Neural crest cell (in vitro differentiated cells): ENCODE measurements around the gene FMNL1. TPM values are rescaled to one million over a fixed set of nuclear protein-coding genes. Genes with fewer than 3 reads are reported as not detected.
"Not testable (repeated sequence)": the region's sequence is repeated elsewhere in the genome, so short reads cannot be mapped to it uniquely, and the experiment has no call there.

ENCODE experiments used
- DNase-seq: peaks from one replicate; pipeline ENCODE4 v3.0.0; 2021; ENCODE audit warnings: low read depth, mixed read lengths, low spot score
- H3K27ac Mint-ChIP-seq: one replicate; pipeline ENCODE4 v1.8.0; 2021; ENCODE audit warnings: mild to moderate bottlenecking, mixed read lengths; ENCODE audit not compliant: unreplicated experiment
- H3K27me3 Mint-ChIP-seq: 2 replicates; pipeline ENCODE4 v1.8.0; 2021; ENCODE audit warnings: low read depth, mild to moderate bottlenecking, mixed read lengths
- H3K36me3 Mint-ChIP-seq: 2 replicates; pipeline ENCODE4 v1.8.0; 2021; ENCODE audit warnings: low read depth, mild to moderate bottlenecking, mixed read lengths
- H3K4me1 Mint-ChIP-seq: 2 replicates; pipeline ENCODE4 v1.8.0; 2021; ENCODE audit warnings: mixed read lengths
- H3K4me3 Mint-ChIP-seq: one replicate; pipeline ENCODE4 v1.8.0; 2021; ENCODE audit warnings: mild to moderate bottlenecking, mixed read lengths
- H3K9me3 Mint-ChIP-seq: 2 replicates; pipeline ENCODE4 v1.8.0; 2021; ENCODE audit warnings: mixed read lengths
- CTCF ChIP-seq: fragments of 200-600 bp; sonication (generic); conservative IDR thresholded peaks from 2 replicates; pipeline ENCODE4 v1.5.0; 2021; ENCODE audit warnings: antibody characterized with exemption, mild to moderate bottlenecking
- total RNA-seq: library from RNA; stranded (reverse); gene quantifications from 2 replicates; pipeline ENCODE4 v1.2.1, GENCODE V29; 2021

FMNL1 gene
- total RNA-seq, 1 donor from 2014 or later, result 1.2 TPM

- Mint-ChIP-seq H3K9me3 (no peaks in the 10 kb centered on the region), H3K27me3 (peaks cover 40% of the 10 kb centered on the region), H3K36me3 (no peaks in the 10 kb centered on the region), H3K4me3 (peak overlapping the region; percentile 94), H3K27ac (no peak overlapping the region), H3K4me1 (peaks cover 23% of the 10 kb centered on the region)
- TF ChIP-seq CTCF, result peak; percentile 71
- DNase-seq, result peak; percentile 65
Observed at GRCh38 chr17:45246861-45247428, 25.3 kb downstream of the FMNL1 start.

DNA sequence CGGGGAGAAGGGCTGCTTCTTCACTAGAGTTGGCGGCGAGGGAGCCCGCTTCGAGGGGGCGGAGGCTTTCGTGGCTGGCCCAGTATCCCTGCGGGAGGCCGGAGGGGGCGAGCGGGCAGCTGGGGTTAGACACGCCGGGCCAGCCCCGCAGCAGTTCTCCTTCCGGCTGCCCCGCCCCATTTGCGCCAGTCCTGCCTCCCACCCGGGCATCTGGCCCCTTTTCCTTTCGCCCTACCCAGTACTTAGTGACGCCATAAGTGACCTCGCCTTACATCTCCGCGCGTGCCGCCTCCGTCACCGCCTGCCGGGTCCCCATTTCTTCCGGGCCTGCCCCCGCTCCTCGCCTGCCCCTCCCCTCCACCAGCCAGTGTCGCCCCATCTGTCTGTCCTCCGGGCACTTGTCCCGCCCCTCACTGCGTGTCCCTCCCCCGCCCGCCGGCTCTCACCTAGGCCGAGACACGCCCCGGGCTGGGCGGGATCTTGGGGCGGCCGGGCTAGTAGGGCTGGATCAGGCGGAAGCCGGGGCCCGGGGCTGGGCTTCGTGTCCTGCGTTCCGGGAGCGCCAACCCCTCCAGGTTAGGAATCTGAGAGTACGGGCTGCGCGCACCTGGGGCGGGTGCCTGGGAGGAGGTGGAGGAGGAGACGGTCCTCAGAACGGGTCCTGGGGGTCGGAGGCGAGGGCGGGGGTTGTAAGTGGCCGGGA, 25.9 kb downstream of the FMNL1 start:
- H3K27me3 Mint-ChIP-seq, result peaks cover 35% of the 10 kb centered on the region
- H3K4me3 Mint-ChIP-seq, result peak overlapping the region; percentile 94
- DNase-seq, result peak; percentile 63
- H3K9me3 Mint-ChIP-seq, result no peaks in the 10 kb centered on the region
- H3K36me3 Mint-ChIP-seq, result no peaks in the 10 kb centered on the region
- H3K27ac Mint-ChIP-seq, result no peak overlapping the region
- H3K4me1 Mint-ChIP-seq, result peaks cover 21% of the 10 kb centered on the region
- no peak for TF ChIP-seq CTCF

DNA sequence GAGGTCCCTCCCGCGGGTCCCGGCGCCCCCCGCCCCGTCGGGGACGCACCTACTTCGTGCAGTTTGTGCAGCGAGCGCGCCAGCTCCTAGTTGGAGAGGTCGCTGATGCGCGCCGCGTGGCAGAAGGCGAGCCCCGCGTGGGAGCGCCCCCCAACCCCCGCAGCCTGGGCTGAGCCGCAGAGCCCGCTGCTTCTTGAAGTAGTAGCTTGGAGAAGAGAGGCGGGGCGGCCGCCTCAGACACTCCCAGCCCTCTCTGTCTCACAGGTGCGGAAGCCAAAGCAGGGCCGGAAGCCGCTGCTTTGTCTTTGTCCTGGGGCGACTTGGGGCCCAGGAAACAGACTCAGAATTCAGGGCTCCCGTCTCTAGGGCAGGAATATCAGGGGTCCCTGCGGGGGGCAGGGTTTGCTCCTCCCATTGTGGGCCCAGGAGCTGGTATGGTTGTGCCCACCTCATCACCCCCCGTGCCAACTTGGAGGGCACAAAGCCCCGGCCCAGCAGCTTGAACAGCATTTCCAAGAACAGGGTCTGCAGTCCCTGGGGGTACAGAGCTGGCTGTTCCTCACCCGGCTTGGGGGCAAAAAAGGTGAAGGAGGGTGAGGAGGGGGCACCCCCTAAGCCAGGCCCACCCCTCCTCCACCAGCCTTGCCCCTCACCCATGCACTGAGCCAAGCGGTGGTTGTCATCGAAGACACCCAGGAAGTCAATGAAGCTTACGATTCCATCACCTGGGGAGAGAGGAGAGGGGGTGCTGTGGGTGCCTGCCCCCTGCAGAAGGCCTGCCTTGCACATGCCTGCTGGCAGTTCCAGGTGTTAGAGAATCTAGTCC, 26.7 kb downstream of the FMNL1 start:
- no peaks in the 10 kb centered on the region for H3K36me3 Mint-ChIP-seq
- DNase-seq, result no peak
- no peak overlapping the region for H3K27ac Mint-ChIP-seq

GRCh38 chr17:45251931-45252330, 30.2 kb downstream of the FMNL1 start:
- no peak for TF ChIP-seq CTCF
- Mint-ChIP-seq H3K4me3 (no peak overlapping the region), H3K4me1 (peaks cover 12% of the 10 kb centered on the region), H3K27me3 (peaks cover 14% of the 10 kb centered on the region), H3K27ac (no peak overlapping the region), H3K36me3 (no peaks in the 10 kb centered on the region), H3K9me3 (no peaks in the 10 kb centered on the region)
- DNase-seq, result no peak

More for the DNA sequence above, 26.7 kb downstream of the FMNL1 start:
- Mint-ChIP-seq H3K9me3 (no peaks in the 10 kb centered on the region), H3K4me1 (peaks cover 18% of the 10 kb centered on the region), H3K4me3 (peak overlapping the region; percentile 19), H3K27me3 (peaks cover 28% of the 10 kb centered on the region)
- TF ChIP-seq CTCF, result no peak

DNA sequence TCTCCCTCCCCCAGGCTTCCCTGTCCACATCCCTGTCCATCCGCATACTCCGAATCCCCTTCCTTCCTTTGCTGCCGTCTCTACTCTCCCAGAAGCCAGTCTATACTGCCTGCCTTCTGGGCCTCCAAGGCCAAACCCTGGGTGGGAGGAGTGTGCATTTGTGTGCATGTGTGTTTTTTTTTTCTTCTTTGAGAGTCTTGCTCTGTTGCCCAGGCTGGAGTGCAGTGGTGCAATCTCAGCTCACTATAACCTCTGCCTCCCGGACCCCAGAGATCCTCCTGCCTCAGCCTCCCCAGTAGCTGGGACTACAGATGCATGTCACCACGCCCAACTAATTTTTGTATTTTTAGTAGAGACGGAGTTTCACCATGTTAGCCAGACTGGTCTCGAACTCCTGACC, 31.6 kb downstream of the FMNL1 start:
- not testable (repeated sequence) for H3K9me3 Mint-ChIP-seq, H3K27ac Mint-ChIP-seq

More for the DNA sequence above, 31.6 kb downstream of the FMNL1 start:
- Mint-ChIP-seq H3K4me1 (peaks cover 10% of the 10 kb centered on the region), H3K4me3 (peak overlapping the region; percentile 34)
- H3K27me3 Mint-ChIP-seq, H3K36me3 Mint-ChIP-seq, DNase-seq: not testable (repeated sequence)
